K562 (cell line): ENCODE measurements around the gene NKAPL. TPM values are rescaled to one million over a fixed set of nuclear protein-coding genes. Genes with fewer than 3 reads are reported as not detected.

ENCODE experiments used
- HEY1 ChIP-seq: fragments of 250-450 bp; sonication (Bioruptor Pico); IDR thresholded peaks from 2 replicates; pipeline ENCODE4 v1.5.0; 2020; ENCODE audit warnings: mild to moderate bottlenecking, moderate library complexity, borderline replicate concordance
- HNRNPUL1 ChIP-seq: fragments of 200-400 bp; formaldehyde crosslinking; IDR thresholded peaks from 2 replicates; pipeline ENCODE4 v1.6.1; 2017; ENCODE audit warnings: low read length
- HOXB6 ChIP-seq: fragments of 250-450 bp; sonication (Bioruptor Pico); IDR thresholded peaks from 2 replicates; pipeline ENCODE4 v1.5.1; 2022; ENCODE audit warnings: mild to moderate bottlenecking, borderline replicate concordance
- KDM1A ChIP-seq, 2 experiments: fragments of 450-650 bp; IDR thresholded peaks; 2 replicates each; pipeline ENCODE4 v1.6.1; 2016; ENCODE audit warnings: mild to moderate bottlenecking in 2 of 2
- LCOR ChIP-seq: sonication (generic); formaldehyde crosslinking; IDR thresholded peaks from 2 replicates; pipeline ENCODE4 v1.8.0; 2022; ENCODE audit warnings: mild to moderate bottlenecking, missing genetic modification reagents
- MYC ChIP-seq, 2 experiments: fragments of 250-450 bp in 1 of 2; sonication (Bioruptor Pico) in 1 of 2; IDR thresholded peaks; 2 replicates each; pipeline versions ENCODE4 v1.5.1 to v1.6.1; 2012 to 2021; ENCODE audit warnings: low read depth in 2 of 2, borderline replicate concordance in 1 of 2, improper control_type of control experiment in 1 of 2, low read length in 1 of 2, mild to moderate bottlenecking in 1 of 2, moderate library complexity in 1 of 2
- NFATC3 ChIP-seq: fragments of 450-650 bp; IDR thresholded peaks from 2 replicates; pipeline ENCODE4 v1.6.1; 2017; ENCODE audit warnings: mild to moderate bottlenecking
- SETDB1 ChIP-seq: IDR thresholded peaks from one replicate; pipeline ENCODE4 v1.6.1; 2012; ENCODE audit warnings: low read length, control low read depth, inconsistent platforms
- SIN3B ChIP-seq: fragments of 450-650 bp; IDR thresholded peaks from 2 replicates; pipeline ENCODE4 v1.6.1; 2017; ENCODE audit warnings: low read depth, mild to moderate bottlenecking, moderate library complexity
- TOE1 ChIP-seq, 2 experiments: fragments of 450-650 bp in 1 of 2; sonication (generic) in 1 of 2; formaldehyde crosslinking in 1 of 2; IDR thresholded peaks; 2 replicates each; pipeline versions ENCODE4 v1.7.1 to v1.8.0; 2016 to 2022; ENCODE audit warnings: borderline replicate concordance in 2 of 2, mild to moderate bottlenecking in 2 of 2, antibody characterized with exemption in 1 of 2, inconsistent platforms in 1 of 2, low read depth in 1 of 2, missing genetic modification reagents in 1 of 2, moderate library complexity in 1 of 2
- ZNF124 ChIP-seq: sonication (generic); formaldehyde crosslinking; IDR thresholded peaks from 2 replicates; pipeline ENCODE4 v1.8.1; 2022; ENCODE audit warnings: missing genetic modification reagents
- ZNF134 ChIP-seq: fragments of 250-450 bp; sonication (Bioruptor Pico); conservative IDR thresholded peaks from 2 replicates; pipeline ENCODE4 v1.4.0; 2020
- polyA plus RNA-seq, 8 experiments: library from polyadenylated mRNA; depleted of rRNA in 4 of 8; stranded (reverse) in 5 of 8; unstranded in 3 of 8; fragments of >200 nt; fragmentation: Nextera tagmentation in 2 of 8; fragmentation: Illumina TruSeq in 1 of 8; extraction: Ambion mirVana in 2 of 8; extraction: Trizol in 1 of 8; gene quantifications; 2 replicates each; pipeline versions ENCODE4 v1.2.1 to v1.2.3, GENCODE V29; 2011 to 2014; ENCODE audit warnings: inconsistent platforms in 1 of 8, missing spikeins in 1 of 8
- total RNA-seq, 7 experiments: library from RNA; depleted of rRNA in 6 of 7; stranded (reverse); fragments of >200 nt in 6 of 7; fragmentation: Illumina TruSeq in 2 of 7; extraction: Trizol in 2 of 7; gene quantifications; 2 replicates each; pipeline versions ENCODE4 v1.2.1 to v1.2.3, GENCODE V29; 2011 to 2021; ENCODE audit warnings: low replicate concordance in 1 of 7
- TF ChIP-seq, protein P1 (sequence below): fragments of 450-650 bp; IDR thresholded peaks from 2 replicates; pipeline ENCODE4 v1.7.1; 2018; ENCODE audit warnings: mild to moderate bottlenecking, low read depth; ENCODE audit not compliant: partially characterized antibody
- TF ChIP-seq, protein P2 (sequence below): fragments of 450-650 bp; IDR thresholded peaks from 2 replicates; pipeline ENCODE4 v1.6.1; 2017; ENCODE audit warnings: antibody characterized with exemption
- TF ChIP-seq, protein P3 (sequence below): fragments of 450-650 bp; IDR thresholded peaks from 2 replicates; pipeline ENCODE4 v1.6.1; 2016; ENCODE audit warnings: missing biosample characterization, missing genetic modification characterization
- TF ChIP-seq, protein P4 (sequence below): fragments of 250-450 bp; sonication (Bioruptor Pico); IDR thresholded peaks from 2 replicates; pipeline ENCODE4 v1.8.0; 2022; ENCODE audit warnings: inconsistent platforms

Gene NKAPL
- total and polyA plus RNA-seq, 9 of the 15 experiments (the other 6 are each of a cell fraction or from before 2014, with no cell fraction given): not detected

DNA sequence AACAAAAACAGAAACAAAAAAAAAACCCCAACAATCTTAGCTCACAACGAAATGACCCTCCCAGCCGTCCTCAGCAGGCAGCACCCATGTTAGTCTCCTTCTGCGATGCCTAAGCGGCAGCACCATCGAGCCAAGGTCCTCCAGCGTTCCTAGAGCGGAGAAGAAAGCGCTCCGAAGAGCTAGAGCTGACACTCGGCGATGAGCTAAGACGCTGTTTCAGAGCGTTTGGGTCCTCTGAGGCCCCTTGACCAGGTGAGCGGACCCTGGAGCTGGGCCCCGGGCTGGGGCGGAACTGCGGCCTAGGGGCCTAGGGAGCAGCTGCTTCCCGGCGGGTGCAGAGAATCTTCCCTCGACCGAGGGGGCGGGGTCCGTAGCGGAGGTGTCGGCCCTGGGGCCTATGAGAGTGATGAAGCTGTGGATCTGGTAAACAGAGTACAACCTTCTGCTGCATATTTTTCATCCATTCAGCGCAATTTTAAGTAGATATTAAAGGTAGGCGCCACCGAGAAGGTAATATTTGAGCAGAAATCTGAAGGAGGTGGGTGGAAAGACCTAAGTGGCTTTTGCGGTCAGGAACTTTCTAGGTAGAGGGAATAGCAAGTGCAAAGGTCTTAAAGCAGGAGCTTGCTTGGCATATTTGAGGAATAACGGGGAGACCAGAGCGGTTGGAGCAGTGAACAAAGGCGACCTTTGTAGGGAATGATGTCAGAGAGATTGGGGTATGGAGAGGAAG is 8.0 kb downstream of the NKAPL start, which contains the start of gene ZSCAN26 (continued):
- TF ChIP-seq, protein P1, sequence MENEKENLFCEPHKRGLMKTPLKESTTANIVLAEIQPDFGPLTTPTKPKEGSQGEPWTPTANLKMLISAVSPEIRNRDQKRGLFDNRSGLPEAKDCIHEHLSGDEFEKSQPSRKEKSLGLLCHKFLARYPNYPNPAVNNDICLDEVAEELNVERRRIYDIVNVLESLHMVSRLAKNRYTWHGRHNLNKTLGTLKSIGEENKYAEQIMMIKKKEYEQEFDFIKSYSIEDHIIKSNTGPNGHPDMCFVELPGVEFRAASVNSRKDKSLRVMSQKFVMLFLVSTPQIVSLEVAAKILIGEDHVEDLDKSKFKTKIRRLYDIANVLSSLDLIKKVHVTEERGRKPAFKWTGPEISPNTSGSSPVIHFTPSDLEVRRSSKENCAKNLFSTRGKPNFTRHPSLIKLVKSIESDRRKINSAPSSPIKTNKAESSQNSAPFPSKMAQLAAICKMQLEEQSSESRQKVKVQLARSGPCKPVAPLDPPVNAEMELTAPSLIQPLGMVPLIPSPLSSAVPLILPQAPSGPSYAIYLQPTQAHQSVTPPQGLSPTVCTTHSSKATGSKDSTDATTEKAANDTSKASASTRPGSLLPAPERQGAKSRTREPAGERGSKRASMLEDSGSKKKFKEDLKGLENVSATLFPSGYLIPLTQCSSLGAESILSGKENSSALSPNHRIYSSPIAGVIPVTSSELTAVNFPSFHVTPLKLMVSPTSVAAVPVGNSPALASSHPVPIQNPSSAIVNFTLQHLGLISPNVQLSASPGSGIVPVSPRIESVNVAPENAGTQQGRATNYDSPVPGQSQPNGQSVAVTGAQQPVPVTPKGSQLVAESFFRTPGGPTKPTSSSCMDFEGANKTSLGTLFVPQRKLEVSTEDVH: peak; percentile 1
- TF ChIP-seq KDM1A (IDR thresholded peaks at IDR 0.05) (peak in 1 of 2 experiments; percentile 40; a peak in 1 of 4 replicates), LCOR (CRISPR knock-in tag) (no peak), ZNF134 (CRISPR knock-in tag) (0 out of 2 replicates have a peak, but pooled peaks have one; percentile 26), SETDB1 (no peak), SIN3B (0 out of 2 replicates have a peak, but pooled peaks have one; percentile 69), TOE1 (IDR thresholded peaks at IDR 0.05; ENCODE audit: borderline replicate concordance) (peak; percentile 69; the same call in 1 of the 2 replicates), TOE1 (CRISPR knock-in tag; IDR thresholded peaks at IDR 0.05; ENCODE audit: borderline replicate concordance, low read depth) (peak; percentile 88; the same call in 1 of the 2 replicates), NFATC3 (no peak), MYC (IDR thresholded peaks at IDR 0.05; ENCODE audit: low read depth, low read length) (peak; percentile 70), MYC (CRISPR knock-in tag; IDR thresholded peaks at IDR 0.05; ENCODE audit: borderline replicate concordance, low read depth) (0 out of 2 replicates have a peak, but pooled peaks have one; percentile 54), HOXB6 (CRISPR knock-in tag) (no peak), HNRNPUL1 (no peak), HEY1 (CRISPR knock-in tag) (no peak), ZNF124 (CRISPR knock-in tag) (no peak)
- TF ChIP-seq, protein P2, sequence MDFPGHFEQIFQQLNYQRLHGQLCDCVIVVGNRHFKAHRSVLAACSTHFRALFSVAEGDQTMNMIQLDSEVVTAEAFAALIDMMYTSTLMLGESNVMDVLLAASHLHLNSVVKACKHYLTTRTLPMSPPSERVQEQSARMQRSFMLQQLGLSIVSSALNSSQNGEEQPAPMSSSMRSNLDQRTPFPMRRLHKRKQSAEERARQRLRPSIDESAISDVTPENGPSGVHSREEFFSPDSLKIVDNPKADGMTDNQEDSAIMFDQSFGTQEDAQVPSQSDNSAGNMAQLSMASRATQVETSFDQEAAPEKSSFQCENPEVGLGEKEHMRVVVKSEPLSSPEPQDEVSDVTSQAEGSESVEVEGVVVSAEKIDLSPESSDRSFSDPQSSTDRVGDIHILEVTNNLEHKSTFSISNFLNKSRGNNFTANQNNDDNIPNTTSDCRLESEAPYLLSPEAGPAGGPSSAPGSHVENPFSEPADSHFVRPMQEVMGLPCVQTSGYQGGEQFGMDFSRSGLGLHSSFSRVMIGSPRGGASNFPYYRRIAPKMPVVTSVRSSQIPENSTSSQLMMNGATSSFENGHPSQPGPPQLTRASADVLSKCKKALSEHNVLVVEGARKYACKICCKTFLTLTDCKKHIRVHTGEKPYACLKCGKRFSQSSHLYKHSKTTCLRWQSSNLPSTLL: 0 out of 2 replicates have a peak, but pooled peaks have one; percentile 38
- TF ChIP-seq, protein P3, sequence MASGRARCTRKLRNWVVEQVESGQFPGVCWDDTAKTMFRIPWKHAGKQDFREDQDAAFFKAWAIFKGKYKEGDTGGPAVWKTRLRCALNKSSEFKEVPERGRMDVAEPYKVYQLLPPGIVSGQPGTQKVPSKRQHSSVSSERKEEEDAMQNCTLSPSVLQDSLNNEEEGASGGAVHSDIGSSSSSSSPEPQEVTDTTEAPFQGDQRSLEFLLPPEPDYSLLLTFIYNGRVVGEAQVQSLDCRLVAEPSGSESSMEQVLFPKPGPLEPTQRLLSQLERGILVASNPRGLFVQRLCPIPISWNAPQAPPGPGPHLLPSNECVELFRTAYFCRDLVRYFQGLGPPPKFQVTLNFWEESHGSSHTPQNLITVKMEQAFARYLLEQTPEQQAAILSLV: no peak
- TF ChIP-seq, protein P4, sequence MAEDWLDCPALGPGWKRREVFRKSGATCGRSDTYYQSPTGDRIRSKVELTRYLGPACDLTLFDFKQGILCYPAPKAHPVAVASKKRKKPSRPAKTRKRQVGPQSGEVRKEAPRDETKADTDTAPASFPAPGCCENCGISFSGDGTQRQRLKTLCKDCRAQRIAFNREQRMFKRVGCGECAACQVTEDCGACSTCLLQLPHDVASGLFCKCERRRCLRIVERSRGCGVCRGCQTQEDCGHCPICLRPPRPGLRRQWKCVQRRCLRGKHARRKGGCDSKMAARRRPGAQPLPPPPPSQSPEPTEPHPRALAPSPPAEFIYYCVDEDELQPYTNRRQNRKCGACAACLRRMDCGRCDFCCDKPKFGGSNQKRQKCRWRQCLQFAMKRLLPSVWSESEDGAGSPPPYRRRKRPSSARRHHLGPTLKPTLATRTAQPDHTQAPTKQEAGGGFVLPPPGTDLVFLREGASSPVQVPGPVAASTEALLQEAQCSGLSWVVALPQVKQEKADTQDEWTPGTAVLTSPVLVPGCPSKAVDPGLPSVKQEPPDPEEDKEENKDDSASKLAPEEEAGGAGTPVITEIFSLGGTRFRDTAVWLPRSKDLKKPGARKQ (CRISPR knock-in tag): no peak
